Bone marrow (tissue), 2 donors: ENCODE results near the gene SMCR8.
"Not testable (repeated sequence)": the region's sequence is repeated elsewhere in the genome, so short reads cannot be mapped to it uniquely, and the experiment has no call there.

Experiments
- DNase-seq, 2 donors: peaks; one replicate each; lab custom pipeline; 2025; lab: John Stamatoyannopoulos, UW

Gene SMCR8

DNA sequence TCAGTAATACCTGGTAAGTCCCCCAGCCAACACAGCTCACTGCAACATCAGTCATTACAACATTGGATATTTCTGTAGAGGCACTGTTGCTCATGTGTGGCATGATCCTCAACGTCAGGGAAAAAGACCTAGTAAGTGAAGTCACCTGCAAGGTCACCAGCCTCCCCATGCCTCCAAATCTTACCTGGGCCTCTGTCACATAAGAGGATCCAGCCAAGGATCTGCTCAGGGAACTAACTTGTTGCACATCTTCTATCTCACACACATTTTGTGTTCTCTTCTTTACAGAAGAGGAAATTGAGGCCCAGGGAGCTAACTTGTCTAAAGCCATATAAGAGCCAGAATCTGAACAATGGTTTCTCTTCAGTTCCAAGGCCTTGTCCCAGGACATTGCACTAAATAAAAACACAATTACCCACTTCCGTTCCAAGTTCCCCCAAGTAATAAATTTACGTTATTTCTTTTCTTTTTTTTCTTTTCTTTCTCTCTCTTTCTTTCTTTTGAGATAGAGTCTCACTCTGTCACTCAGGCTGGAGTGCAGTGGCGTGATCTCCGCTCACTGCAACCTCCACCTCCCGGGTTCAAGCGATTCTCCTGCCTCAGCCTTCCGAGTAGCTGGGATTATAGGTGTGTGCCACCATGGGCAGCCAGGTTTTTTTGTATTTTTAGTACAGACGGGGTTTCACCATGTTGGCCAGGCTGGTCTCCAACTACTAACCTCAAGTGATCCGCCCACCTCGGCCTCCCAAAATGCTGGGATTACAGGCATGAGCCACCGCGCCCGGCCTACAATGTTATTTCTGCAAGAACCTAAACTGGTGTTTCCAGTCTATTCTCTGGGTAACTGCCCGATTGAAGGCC, 47.0 kb downstream of the SMCR8 start:
- DNase-seq, result no peak

DNA sequence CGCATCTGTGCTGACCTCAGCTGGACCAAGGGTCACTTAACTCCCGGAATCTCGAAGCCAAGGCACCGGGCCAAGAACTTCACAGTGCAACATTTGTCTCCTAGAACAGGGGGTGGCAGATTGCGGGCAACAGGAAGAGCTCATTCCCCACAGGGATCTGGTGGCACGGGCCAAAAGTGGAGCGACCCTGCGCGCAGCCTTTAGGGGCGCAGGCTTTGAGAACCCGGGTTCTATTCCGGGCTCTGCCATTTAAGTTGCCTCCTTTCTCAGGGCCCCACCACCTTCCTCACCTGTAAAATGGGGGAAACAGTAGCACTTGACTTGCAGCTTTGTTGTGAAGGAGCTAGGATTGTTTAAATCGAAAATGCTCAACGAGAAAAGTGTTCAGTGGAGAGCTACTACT, 47.6 kb downstream of the SMCR8 start:
- peak in 1 of 2 donors; percentile 13 for DNase-seq

DNA sequence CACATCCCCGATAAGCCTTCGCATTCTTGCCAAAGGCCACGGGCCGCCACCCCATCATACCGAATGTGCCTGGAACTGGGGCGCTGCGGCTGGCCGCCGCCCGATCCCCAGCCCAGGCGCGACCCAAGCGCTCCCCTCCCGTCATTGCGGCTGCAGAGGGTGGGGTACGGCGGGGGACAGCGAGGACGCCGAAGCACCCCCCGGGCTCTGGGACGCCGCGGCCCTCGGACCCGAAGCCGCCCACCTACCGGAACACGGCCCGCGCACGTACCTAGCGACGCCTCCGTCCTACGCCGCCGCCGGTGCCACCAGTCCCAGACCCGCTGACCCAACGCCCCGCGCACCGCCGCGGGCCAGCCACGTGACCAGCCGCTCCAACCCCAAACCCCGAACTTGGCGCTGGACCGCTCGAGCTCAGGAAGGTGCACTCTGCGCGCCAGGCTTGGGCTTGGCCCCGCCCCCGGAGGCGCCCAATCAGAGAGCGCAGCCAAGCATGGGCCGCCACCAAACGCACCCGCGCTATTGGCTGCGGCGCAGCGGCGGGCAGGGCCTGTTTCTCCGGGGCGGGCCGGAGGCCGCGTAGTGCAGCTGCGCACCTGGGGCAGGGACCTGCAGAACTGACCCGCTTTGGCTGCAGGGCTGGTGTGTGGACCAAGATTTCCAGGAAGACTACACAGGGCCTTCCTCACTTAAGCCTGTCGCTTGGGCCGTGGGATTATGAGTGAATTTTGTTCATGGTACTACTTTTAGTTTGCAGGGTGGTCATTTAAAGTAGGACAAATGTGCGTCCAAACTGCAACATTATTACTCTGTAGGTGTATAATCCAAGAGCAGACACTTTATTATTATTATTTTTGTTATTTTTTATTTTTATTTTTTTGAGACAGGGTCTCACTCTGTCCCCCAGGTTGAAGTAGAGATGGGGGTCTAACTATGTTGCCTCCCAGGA, 48.3 kb downstream of the SMCR8 start, which contains the start of gene SHMT1:
Gene SHMT1 (minus strand): TSS at position 450 of the 949 bp plus-strand sequence. CDS start 7,569 bp downstream, outside the sequence.
- peak; percentile 54 to 61 for DNase-seq

DNA sequence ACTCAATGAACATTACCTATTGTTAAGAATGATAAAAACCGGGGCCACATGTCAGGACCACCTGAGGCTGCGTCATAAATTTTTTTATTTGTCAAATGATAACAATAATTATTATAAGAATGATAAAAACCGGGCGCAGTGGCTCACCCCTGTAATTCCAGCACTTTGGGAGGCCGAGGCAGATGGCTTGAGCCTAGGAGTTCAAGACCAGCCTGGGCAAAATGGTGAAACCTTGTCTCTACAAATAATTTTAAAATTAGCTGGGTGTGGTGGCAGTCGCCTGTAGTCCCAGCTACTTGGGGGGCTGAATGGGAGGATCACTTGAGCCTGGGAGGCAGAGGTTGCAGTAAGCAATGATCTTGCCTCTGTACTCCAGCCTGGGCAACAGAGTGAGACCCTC, 49.1 kb downstream of the SMCR8 start:
- no peak for DNase-seq

DNA sequence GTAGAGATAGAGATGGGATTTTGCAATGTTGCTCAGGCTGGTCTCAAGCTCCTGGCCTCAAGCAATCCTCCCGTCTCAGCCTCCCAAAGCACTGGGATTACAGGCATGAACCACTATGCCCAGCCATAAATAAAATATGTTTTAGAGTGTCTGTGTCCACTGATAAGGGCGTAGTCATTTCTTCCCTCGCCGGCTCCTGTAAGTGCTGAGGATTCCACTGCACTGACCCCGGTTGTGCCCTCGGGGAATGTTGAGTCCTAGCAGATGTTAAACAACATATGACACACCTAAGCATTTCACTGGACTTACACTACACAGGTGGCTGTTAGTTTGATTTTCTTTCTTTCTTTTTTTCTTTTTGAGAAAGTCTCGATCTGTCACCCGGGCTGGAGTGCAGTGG, 53.9 kb downstream of the SMCR8 start:
- DNase-seq, result no peak

DNA sequence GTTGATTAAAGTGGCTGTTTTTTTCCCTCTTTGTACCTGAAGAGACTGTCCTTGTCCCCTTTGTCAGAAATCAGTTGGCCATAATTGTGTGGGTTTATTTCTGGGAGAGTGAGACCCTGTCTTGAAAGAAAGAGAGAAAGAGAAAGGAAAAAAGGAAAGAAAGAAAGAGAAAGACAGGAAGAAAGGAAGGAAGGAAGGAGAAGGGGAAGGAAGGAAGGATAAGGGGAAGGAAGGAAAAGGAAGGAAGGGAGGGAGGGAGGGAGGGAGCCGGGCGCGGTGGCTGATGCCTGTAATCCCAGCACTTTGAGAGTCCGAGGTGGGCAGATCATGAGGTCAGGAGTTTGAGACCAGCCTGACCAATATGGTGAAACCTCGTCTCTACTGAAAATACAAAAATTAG, 55.7 kb downstream of the SMCR8 start:
- no peak for DNase-seq

DNA sequence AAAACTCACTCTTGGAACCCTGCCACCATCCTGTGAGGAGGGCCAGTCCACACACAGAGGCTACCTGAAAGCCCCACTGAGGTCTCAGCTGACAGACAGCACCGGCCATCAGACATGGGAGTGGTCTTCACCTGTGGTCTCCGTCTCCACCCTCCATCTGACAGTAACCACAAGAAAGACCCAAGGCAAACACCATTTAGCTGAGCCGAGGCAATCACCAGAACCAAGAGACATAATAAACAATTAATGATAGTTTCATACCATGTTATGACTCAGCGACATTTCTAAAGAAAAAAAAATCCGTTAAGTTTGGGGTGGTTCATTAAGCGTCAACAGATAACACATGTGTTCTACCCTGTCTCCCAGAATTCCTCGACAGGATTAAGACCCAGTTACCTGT, 56.4 kb downstream of the SMCR8 start:
- no peak for DNase-seq

DNA sequence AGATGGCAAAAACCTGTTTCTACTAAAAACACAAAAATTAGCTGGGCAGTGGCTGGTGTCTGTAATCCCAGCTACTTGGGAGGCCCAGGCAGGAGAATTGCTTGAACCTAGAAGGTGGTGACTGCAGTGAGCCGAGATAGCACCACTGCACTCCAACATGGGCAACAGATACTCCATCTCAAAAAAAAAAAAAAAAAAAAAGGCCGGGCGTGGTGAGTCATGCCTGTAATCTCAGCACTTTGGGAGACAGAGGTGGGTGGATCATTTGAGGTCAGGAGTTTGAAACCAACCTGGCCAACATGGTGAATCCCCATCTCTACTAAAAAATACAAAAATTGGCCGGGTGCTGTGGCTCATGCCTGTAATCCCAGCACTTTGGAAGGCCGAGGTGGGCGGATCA, 58.1 kb downstream of the SMCR8 start:
- DNase-seq, result not testable (repeated sequence)

DNA sequence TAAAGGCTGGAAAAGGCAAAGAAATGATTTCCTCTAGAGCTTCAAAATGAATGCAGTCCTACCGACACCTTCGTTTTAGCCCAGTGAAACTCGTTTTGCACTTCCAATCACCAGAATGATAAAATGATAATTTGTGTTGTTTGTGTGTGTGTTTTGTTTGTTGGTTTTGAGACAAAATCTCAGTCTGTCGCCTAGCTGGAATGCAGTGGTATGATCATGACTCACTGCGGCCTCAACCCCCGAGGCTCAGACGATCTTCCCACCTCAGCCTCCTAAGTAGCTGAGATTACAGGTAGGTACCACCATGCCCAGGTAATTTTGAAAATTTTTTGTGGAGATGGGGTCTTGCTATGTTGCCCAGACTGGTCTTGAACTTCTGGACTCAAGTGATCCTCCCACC, 59.1 kb downstream of the SMCR8 start:
- no peak for DNase-seq
